GM18861 (cell line): ENCODE results near the gene ZNF722.
"Not testable (repeated sequence)": the region's sequence is repeated elsewhere in the genome, so short reads cannot be mapped to it uniquely, and the experiment has no call there.

Experiments used
- ATAC-seq: cut with Tn5 transposase; IDR thresholded peaks from one replicate; pipeline ENCODE4 v1.9.1; 2021; ENCODE audit not compliant: unreplicated experiment

The ZNF722 gene

GRCh38 chr7:63998549-63998948 is at the start of gene ZNF722:
ZNF722 (plus strand) TSS chr7:63998849; CDS start chr7:63998962, 113 bp downstream.
- no peak for ATAC-seq

- no peak for ATAC-seq
Observed at GRCh38 chr7:63953181-63953580, 45.5 kb upstream of the ZNF722 start.

GRCh38 chr7:63968629-63969028 is 30.0 kb upstream of the ZNF722 start:
- ATAC-seq: no peak

- ATAC-seq: not testable (repeated sequence)
Observed at GRCh38 chr7:64015496-64015895, 16.8 kb downstream of the ZNF722 start.

- ATAC-seq: no peak
Observed at GRCh38 chr7:64035388-64035787, 36.7 kb downstream of the ZNF722 start.

GRCh38 chr7:64037095-64037494 is 38.4 kb downstream of the ZNF722 start:
- no peak for ATAC-seq

GRCh38 chr7:64045301-64046040 is 46.8 kb downstream of the ZNF722 start, which contains the start of gene ZNF727:
ZNF727 (plus strand) TSS chr7:64045434; CDS start chr7:64045622, 188 bp downstream.
- no peak for ATAC-seq

- ATAC-seq: no peak
Observed at GRCh38 chr7:64046041-64046389, 47.4 kb downstream of the ZNF722 start.
